ENCODE data around the gene IPCEF1. TPM values are rescaled to one million over a fixed set of nuclear protein-coding genes. Genes with fewer than 3 reads are reported as not detected.
A peak's percentile ranks its signal among the peaks of the same experiment; 100 is the strongest.

The IPCEF1 gene
- polyA plus RNA-seq, 6 donors from 2014 or later, result 0.13 to 1.0 (median 0.44) TPM; not detected in 2

GRCh38 chr6:154122195-154122925 lies 234.2 kb downstream of the IPCEF1 start:
- H3K4me1 Mint-ChIP-seq, result peaks cover 0 to 4% (median 1%) of the 10 kb centered on the region in 3 donors
- H3K4me3 Mint-ChIP-seq, result no peak overlapping the region
- H3K27ac Mint-ChIP-seq, result no peak overlapping the region

DNA sequence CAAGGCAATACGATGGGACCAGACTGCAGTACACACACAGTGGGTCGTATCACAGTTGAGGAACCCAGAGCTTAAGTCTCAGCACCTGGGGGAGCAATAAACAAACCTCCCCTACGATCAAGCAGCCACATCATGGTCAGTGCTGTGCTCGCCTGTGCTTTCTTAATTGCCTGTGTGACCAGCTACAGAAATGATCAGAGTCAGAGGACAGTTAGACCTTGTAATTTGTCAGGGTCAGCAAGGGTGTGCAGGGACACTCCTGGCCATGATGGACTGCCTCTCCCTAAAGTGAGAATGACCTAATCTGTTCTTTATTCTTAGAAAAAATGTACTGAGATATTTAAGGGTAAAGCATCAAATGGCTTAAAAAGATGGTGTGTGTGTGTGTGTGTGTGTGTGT lies 239.1 kb downstream of the IPCEF1 start:
- no peak for ATAC-seq (ENCODE audit: low read depth in 2 of 2)
- H3K27me3 Mint-ChIP-seq, result peaks cover 0 to 16% (median 0%) of the 10 kb centered on the region in 3 donors
- H3K9me3 Mint-ChIP-seq, result peaks cover 0 to 8% (median 0%) of the 10 kb centered on the region in 7 donors

More at GRCh38 chr6:154122195-154122925, 234.2 kb downstream of the IPCEF1 start:
- no peak for DNase-seq
- no peaks in the 10 kb centered on the region for H3K36me3 Mint-ChIP-seq
- ATAC-seq (ENCODE audit: low read depth in 2 of 2), result no peak
- H3K27me3 Mint-ChIP-seq, result peaks cover 0 to 3% (median 0%) of the 10 kb centered on the region in 3 donors
- H3K9me3 Mint-ChIP-seq, result peaks cover 0 to 5% (median 0%) of the 10 kb centered on the region in 7 donors

DNA sequence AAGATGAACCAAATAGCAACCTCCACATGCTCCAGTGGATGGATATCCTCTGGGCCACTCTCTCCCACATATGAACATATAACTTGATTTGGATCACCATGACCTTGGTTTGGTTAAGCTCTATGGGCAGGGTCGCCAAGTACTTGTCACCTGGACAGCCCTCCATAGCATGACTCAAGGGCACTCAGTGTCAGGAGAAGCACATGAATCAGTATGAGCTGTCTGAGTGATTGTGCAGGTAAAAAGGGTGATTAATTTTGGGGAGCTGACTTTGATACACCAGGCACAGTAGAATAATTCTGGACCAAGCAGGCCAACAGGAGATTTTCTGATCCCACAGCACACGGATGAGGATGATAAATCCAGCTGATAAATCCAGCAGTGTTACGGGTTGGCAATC lies 243.2 kb downstream of the IPCEF1 start:
- Mint-ChIP-seq H3K27ac (peak overlapping the region in 1 of 6 donors; percentile 47), H3K4me3 (no peak overlapping the region), H3K4me1 (no peaks in the 10 kb centered on the region), H3K36me3 (no peaks in the 10 kb centered on the region), H3K27me3 (peaks cover 0 to 16% (median 0%) of the 10 kb centered on the region in 3 donors), H3K9me3 (peaks cover 0 to 5% (median 0%) of the 10 kb centered on the region in 7 donors)
- DNase-seq (no peak), ATAC-seq (ENCODE audit: low read depth in 2 of 2) (no peak)

More for the DNA sequence above, 239.1 kb downstream of the IPCEF1 start:
- H3K4me3 Mint-ChIP-seq, result no peak overlapping the region
- H3K4me1 Mint-ChIP-seq, result no peaks in the 10 kb centered on the region
- H3K27ac Mint-ChIP-seq, result peak overlapping the region in 1 of 6 donors; percentile 38
- no peak for DNase-seq
- no peaks in the 10 kb centered on the region for H3K36me3 Mint-ChIP-seq

DNA sequence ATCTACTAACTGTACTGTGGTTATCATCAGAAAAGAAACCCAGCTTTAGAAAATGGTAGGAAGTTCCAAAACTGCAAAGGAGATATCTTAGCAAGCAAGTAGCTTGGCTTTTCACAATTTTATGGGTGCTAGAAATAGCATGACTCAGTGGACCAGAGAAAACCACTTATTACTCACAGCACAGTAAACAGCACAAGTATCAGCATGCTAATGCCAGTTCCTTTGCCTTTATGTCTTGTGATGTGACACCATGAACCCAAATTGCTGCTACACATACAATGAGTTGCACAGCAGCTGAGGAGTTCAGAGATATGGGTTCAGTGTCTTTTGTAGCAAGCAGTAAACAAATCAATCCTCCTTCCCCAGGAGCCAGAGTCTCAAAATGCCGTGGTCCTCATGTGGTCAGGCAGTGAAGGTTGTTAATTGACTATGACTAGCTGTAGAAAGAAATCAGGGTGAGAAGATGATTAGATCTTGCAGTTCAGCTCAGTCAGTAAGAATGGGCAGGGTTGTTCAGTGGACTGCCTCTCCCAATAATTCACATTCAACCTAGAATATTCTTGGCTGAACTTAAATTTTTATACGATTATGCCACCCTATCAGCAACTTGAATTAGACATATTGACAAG lies 244.3 kb downstream of the IPCEF1 start:
- Mint-ChIP-seq H3K4me1 (no peaks in the 10 kb centered on the region), H3K27me3 (peaks cover 0 to 16% (median 0%) of the 10 kb centered on the region in 3 donors), H3K36me3 (no peaks in the 10 kb centered on the region), H3K9me3 (peaks cover 0 to 5% (median 0%) of the 10 kb centered on the region in 7 donors), H3K4me3 (no peak overlapping the region), H3K27ac (no peak overlapping the region)
- no peak for ATAC-seq (ENCODE audit: low read depth in 2 of 2)
- no peak for DNase-seq

DNA sequence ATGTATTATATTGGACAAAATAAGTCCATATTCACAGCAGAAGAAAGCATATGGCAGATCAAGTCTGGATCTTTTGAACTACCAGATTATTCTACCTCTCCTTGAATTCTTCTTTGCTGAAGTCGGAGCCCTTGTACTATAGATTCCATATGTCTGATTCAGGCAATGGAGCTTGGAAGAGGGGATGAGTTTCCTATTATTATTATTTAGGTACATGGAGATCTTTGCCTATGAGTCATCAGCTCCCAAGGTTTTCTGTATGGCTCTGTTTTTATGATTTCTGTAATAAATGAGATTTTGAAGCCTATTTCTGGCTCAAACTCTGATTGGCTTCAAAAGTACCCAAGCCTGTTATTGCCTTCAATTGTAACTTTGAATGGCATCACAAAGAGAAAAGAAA lies 245.6 kb downstream of the IPCEF1 start:
- Mint-ChIP-seq H3K27ac (no peak overlapping the region), H3K4me3 (no peak overlapping the region), H3K9me3 (peaks cover 0 to 5% (median 0%) of the 10 kb centered on the region in 7 donors), H3K4me1 (no peaks in the 10 kb centered on the region), H3K27me3 (peaks cover 0 to 10% (median 0%) of the 10 kb centered on the region in 3 donors), H3K36me3 (no peaks in the 10 kb centered on the region)
- ATAC-seq (ENCODE audit: low read depth in 2 of 2) (no peak), DNase-seq (no peak)

DNA sequence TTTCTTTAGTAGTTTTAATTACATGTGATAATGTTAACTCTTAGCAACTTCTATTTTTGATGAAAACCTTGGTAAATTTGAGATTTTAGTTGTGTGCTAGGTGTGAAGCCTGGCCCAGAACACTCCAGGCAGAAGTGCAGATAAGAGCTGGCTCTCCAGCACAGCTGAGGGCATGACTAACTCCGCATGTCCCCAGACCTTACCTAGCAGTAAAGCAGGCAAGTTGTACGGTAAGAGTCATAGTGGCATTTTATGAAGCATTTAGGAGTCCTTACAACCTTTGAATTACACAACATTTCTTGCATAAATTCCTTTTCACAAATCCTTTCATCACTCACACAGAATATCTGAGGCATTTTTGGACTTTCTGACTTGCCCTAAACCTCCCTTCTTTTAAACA lies 250.4 kb downstream of the IPCEF1 start:
- Mint-ChIP-seq H3K4me3 (no peak overlapping the region), H3K27ac (no peak overlapping the region), H3K9me3 (peaks cover 0 to 7% (median 0%) of the 10 kb centered on the region in 7 donors), H3K27me3 (peaks cover 0 to 7% (median 0%) of the 10 kb centered on the region in 3 donors), H3K36me3 (no peaks in the 10 kb centered on the region), H3K4me1 (no peaks in the 10 kb centered on the region)
- no peak for ATAC-seq (ENCODE audit: low read depth in 2 of 2)
- DNase-seq, result no peak

Other genes starting within 250 kb of the IPCEF1 start
- not detected for gene CNKSR3, start 153.9 kb upstream of the IPCEF1 start, polyA plus RNA-seq (ENCODE audit: low read depth in 6 of 6)